Measurements from ENCODE around the gene PCNX4. TPM values are rescaled to one million over a fixed set of nuclear protein-coding genes. Genes with fewer than 3 reads are reported as not detected.

Gene PCNX4
- total and polyA plus RNA-seq, 7 donors, result 3.7 to 55.9 (median 43.8) TPM

GRCh38 chr14:60164404-60164711 lies 72.6 kb downstream of the PCNX4 start:
- intact Hi-C loops (cut with DNase I), result loop anchor here (1.0 kb wide), 1 partner anchor 71 kb away; no protein-coding TSS in a partner anchor
- WGBS, 2 donors, result 4 to 18% methylated on average over 5 of the region's 5 CpGs
- no peaks in the 10 kb centered on the region for H3K9me3 ChIP-seq
- no peaks in the 10 kb centered on the region for H3K27me3 ChIP-seq
- H3K4me1 ChIP-seq, result peaks cover 0 to 25% (median 19%) of the 10 kb centered on the region in 4 donors
- peak overlapping the region; percentile 86 to 97 (median 92) for H3K27ac ChIP-seq
- no peak for DNase-seq
- TF ChIP-seq EP300 (IDR thresholded peaks at IDR 0.05), result no peak
- TF ChIP-seq CTCF (IDR thresholded peaks at IDR 0.05), result no peak
- TF ChIP-seq POLR2AphosphoS5 (IDR thresholded peaks at IDR 0.05), result no peak
- TF ChIP-seq POLR2A (IDR thresholded peaks at IDR 0.05), result no peak
- no peaks in the 10 kb centered on the region for H3K36me3 ChIP-seq
- peak overlapping the region; percentile 65 to 84 (median 77) for H3K4me3 ChIP-seq

- intact Hi-C loops (cut with DNase I), result loop anchor here (1.0 to 5.0 kb wide), 3 partner anchors 72 to 198 kb away; partner anchors contain the start of gene PPM1A
- peak; percentile 91 for DNase-seq
- Histone ChIP-seq H3K4me1 (peaks cover 0 to 25% (median 19%) of the 10 kb centered on the region in 4 donors), H3K27ac (peak within 1 kb of the TSS; percentile 86 to 97 (median 92)), H3K36me3 (no peaks in the 10 kb centered on the region), H3K9me3 (no peaks in the 10 kb centered on the region), H3K4me3 (peak within 1 kb of the TSS; percentile 65 to 84 (median 77)), H3K27me3 (no peaks in the 10 kb centered on the region)
- 0% methylated on average over 68 of the region's 68 CpGs for WGBS, 2 donors
- TF ChIP-seq CTCF (IDR thresholded peaks at IDR 0.05) (peak in 1 of 4 experiments; percentile 64), POLR2AphosphoS5 (IDR thresholded peaks at IDR 0.05) (peak; percentile 65 to 85 (median 78)), EP300 (IDR thresholded peaks at IDR 0.05) (no peak), POLR2A (IDR thresholded peaks at IDR 0.05) (peak; percentile 27 to 55)
Observed at GRCh38 chr14:60164712-60165546, 73.2 kb downstream of the PCNX4 start, which contains the start of gene DHRS7. TSS of gene DHRS7 (minus strand) at chr14:60165398. CDS start at chr14:60165309, 89 bp downstream.

GRCh38 chr14:60165547-60165876 lies 73.8 kb downstream of the PCNX4 start:
- H3K27me3 ChIP-seq, result no peaks in the 10 kb centered on the region
- intact Hi-C loops (cut with DNase I), result loop anchor here (5.0 kb wide), 2 partner anchors 82 to 198 kb away; partner anchors contain the start of gene PPM1A
- no peaks in the 10 kb centered on the region for H3K9me3 ChIP-seq
- no peaks in the 10 kb centered on the region for H3K36me3 ChIP-seq
- TF ChIP-seq EP300 (IDR thresholded peaks at IDR 0.05) (no peak), CTCF (IDR thresholded peaks at IDR 0.05) (peak in 1 of 4 experiments; percentile 33)
- peaks cover 0 to 25% (median 19%) of the 10 kb centered on the region in 4 donors for H3K4me1 ChIP-seq
- 3 to 4% methylated on average over 4 of the region's 4 CpGs for WGBS, 2 donors
- H3K27ac ChIP-seq, result peak overlapping the region; percentile 86 to 97 (median 92)
- peak overlapping the region; percentile 65 to 84 (median 77) for H3K4me3 ChIP-seq
- no peak for DNase-seq

GRCh38 chr14:60166142-60166541 lies 74.4 kb downstream of the PCNX4 start:
- 67 to 75% methylated on average over 3 of the region's 3 CpGs for WGBS, 2 donors
- H3K9me3 ChIP-seq, result no peaks in the 10 kb centered on the region
- peak overlapping the region; percentile 86 to 97 (median 92) for H3K27ac ChIP-seq
- H3K36me3 ChIP-seq, result no peaks in the 10 kb centered on the region
- TF ChIP-seq CTCF (IDR thresholded peaks at IDR 0.05) (no peak), POLR2A (IDR thresholded peaks at IDR 0.05) (no peak), POLR2AphosphoS5 (IDR thresholded peaks at IDR 0.05) (peak in 3 of 4 donors; percentile 4 to 38 (median 33)), EP300 (IDR thresholded peaks at IDR 0.05) (no peak)
- no peaks in the 10 kb centered on the region for H3K27me3 ChIP-seq
- intact Hi-C loops (cut with DNase I), result loop anchor here (5.0 kb wide), 2 partner anchors 81 to 199 kb away; partner anchors contain the start of gene PPM1A
- no peak for DNase-seq
- peaks cover 0 to 25% (median 19%) of the 10 kb centered on the region in 4 donors for H3K4me1 ChIP-seq
- no peak overlapping the region for H3K4me3 ChIP-seq
